ENCODE results near the gene ME1.
A peak's percentile ranks its signal among the peaks of the same experiment; 100 is the strongest.

The ME1 gene

GRCh38 chr6:83430611-83431544 lies at the start of gene ME1:
Gene ME1 (minus strand): TSS chr6:83431051. CDS start chr6:83430954, 97 bp downstream.
- Histone ChIP-seq H3K36me3 (ENCODE audit: control insufficient read depth, insufficient read depth, low read length) (no peaks in the 10 kb centered on the region), H3K4me3 (ENCODE audit: low read length) (peak within 1 kb of the TSS; percentile 45), H3K9ac (ENCODE audit: low read length) (peak within 1 kb of the TSS; percentile 85), H3K9me3 (ENCODE audit: control insufficient read depth, low read length) (no peaks in the 10 kb centered on the region), H3K27me3 (ENCODE audit: control insufficient read depth, insufficient read depth, low read length) (no peaks in the 10 kb centered on the region), H3K4me1 (ENCODE audit: control insufficient read depth, insufficient read depth, low read length) (peaks cover 15% of the 10 kb centered on the region)

- Histone ChIP-seq H3K9me3 (ENCODE audit: control insufficient read depth, low read length) (no peaks in the 10 kb centered on the region), H3K4me3 (ENCODE audit: low read length) (no peak overlapping the region), H3K36me3 (ENCODE audit: control insufficient read depth, insufficient read depth, low read length) (no peaks in the 10 kb centered on the region), H3K27me3 (ENCODE audit: control insufficient read depth, insufficient read depth, low read length) (no peaks in the 10 kb centered on the region), H3K9ac (ENCODE audit: low read length) (no peak overlapping the region), H3K4me1 (ENCODE audit: control insufficient read depth, insufficient read depth, low read length) (no peaks in the 10 kb centered on the region)
Observed at GRCh38 chr6:83480470-83480869, 49.6 kb upstream of the ME1 start.

GRCh38 chr6:83479389-83479788 lies 48.5 kb upstream of the ME1 start:
- no peaks in the 10 kb centered on the region for H3K9me3 ChIP-seq (ENCODE audit: control insufficient read depth, low read length)
- no peaks in the 10 kb centered on the region for H3K27me3 ChIP-seq (ENCODE audit: control insufficient read depth, insufficient read depth, low read length)
- H3K4me1 ChIP-seq (ENCODE audit: control insufficient read depth, insufficient read depth, low read length) = no peaks in the 10 kb centered on the region
- no peak overlapping the region for H3K9ac ChIP-seq (ENCODE audit: low read length)
- no peak overlapping the region for H3K4me3 ChIP-seq (ENCODE audit: low read length)
- no peaks in the 10 kb centered on the region for H3K36me3 ChIP-seq (ENCODE audit: control insufficient read depth, insufficient read depth, low read length)

DNA sequence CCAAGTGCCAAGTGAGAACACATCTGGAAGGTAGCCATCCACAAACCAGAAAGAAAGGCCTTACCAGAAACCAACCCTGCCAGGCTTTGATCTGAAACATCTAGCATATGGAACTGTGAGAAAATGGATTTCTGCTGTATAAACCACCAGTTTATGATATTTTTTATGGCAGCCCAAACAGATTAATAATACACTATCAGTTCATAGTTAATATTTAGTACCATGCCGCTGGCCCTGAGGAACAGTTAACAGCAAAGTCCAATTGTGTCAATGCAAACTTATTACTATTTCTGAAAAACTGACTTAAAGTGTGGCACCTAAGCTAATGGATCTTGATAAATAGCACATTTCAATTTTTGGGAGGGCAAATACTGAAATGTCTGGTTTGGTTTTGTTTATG lies 46.1 kb upstream of the ME1 start:
- Histone ChIP-seq H3K36me3 (ENCODE audit: control insufficient read depth, insufficient read depth, low read length) (no peaks in the 10 kb centered on the region), H3K4me3 (ENCODE audit: low read length) (no peak overlapping the region), H3K27me3 (ENCODE audit: control insufficient read depth, insufficient read depth, low read length) (no peaks in the 10 kb centered on the region), H3K9ac (ENCODE audit: low read length) (no peak overlapping the region), H3K4me1 (ENCODE audit: control insufficient read depth, insufficient read depth, low read length) (no peaks in the 10 kb centered on the region), H3K9me3 (ENCODE audit: control insufficient read depth, low read length) (no peaks in the 10 kb centered on the region)

GRCh38 chr6:83474309-83474708 lies 43.5 kb upstream of the ME1 start:
- Histone ChIP-seq H3K4me1 (ENCODE audit: control insufficient read depth, insufficient read depth, low read length) (no peaks in the 10 kb centered on the region), H3K4me3 (ENCODE audit: low read length) (no peak overlapping the region), H3K27me3 (ENCODE audit: control insufficient read depth, insufficient read depth, low read length) (no peaks in the 10 kb centered on the region), H3K36me3 (ENCODE audit: control insufficient read depth, insufficient read depth, low read length) (no peaks in the 10 kb centered on the region), H3K9ac (ENCODE audit: low read length) (no peak overlapping the region), H3K9me3 (ENCODE audit: control insufficient read depth, low read length) (no peaks in the 10 kb centered on the region)

DNA sequence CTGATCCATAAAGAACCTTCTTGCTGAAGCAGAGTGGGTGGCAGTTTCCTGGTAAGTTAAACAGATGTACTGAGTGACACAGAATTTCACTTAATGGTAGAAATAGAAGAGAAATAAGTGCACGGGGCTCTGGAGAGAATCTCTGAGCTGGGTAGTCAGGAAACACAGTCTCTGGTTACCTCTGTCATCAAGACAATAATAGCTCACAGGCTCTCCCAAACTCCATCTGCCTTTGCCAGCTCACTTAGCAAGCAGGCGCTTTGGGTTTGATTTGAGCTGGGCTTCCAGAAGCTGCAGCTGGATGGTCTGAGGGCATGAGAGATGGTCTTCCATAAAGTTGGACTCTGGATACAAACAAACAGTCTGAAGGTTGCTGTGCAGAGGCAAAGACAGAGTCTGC lies 41.9 kb upstream of the ME1 start:
- no peak overlapping the region for H3K9ac ChIP-seq (ENCODE audit: low read length)
- no peaks in the 10 kb centered on the region for H3K27me3 ChIP-seq (ENCODE audit: control insufficient read depth, insufficient read depth, low read length)
- H3K36me3 ChIP-seq (ENCODE audit: control insufficient read depth, insufficient read depth, low read length) = no peaks in the 10 kb centered on the region
- H3K9me3 ChIP-seq (ENCODE audit: control insufficient read depth, low read length) = no peaks in the 10 kb centered on the region
- H3K4me1 ChIP-seq (ENCODE audit: control insufficient read depth, insufficient read depth, low read length) = no peaks in the 10 kb centered on the region
- H3K4me3 ChIP-seq (ENCODE audit: low read length) = no peak overlapping the region

- no peaks in the 10 kb centered on the region for H3K27me3 ChIP-seq (ENCODE audit: control insufficient read depth, insufficient read depth, low read length)
- H3K4me1 ChIP-seq (ENCODE audit: control insufficient read depth, insufficient read depth, low read length) = no peaks in the 10 kb centered on the region
- H3K4me3 ChIP-seq (ENCODE audit: low read length) = no peak overlapping the region
- no peaks in the 10 kb centered on the region for H3K9me3 ChIP-seq (ENCODE audit: control insufficient read depth, low read length)
- no peak overlapping the region for H3K9ac ChIP-seq (ENCODE audit: low read length)
- H3K36me3 ChIP-seq (ENCODE audit: control insufficient read depth, insufficient read depth, low read length) = no peaks in the 10 kb centered on the region
Observed at GRCh38 chr6:83470587-83470986, 39.7 kb upstream of the ME1 start.

- no peaks in the 10 kb centered on the region for H3K36me3 ChIP-seq (ENCODE audit: control insufficient read depth, insufficient read depth, low read length)
- H3K27me3 ChIP-seq (ENCODE audit: control insufficient read depth, insufficient read depth, low read length) = no peaks in the 10 kb centered on the region
- H3K9ac ChIP-seq (ENCODE audit: low read length) = no peak overlapping the region
- H3K4me3 ChIP-seq (ENCODE audit: low read length) = no peak overlapping the region
- no peaks in the 10 kb centered on the region for H3K4me1 ChIP-seq (ENCODE audit: control insufficient read depth, insufficient read depth, low read length)
- no peaks in the 10 kb centered on the region for H3K9me3 ChIP-seq (ENCODE audit: control insufficient read depth, low read length)
Observed at GRCh38 chr6:83470001-83470400, 39.1 kb upstream of the ME1 start.

GRCh38 chr6:83467620-83468036 lies 36.8 kb upstream of the ME1 start:
- no peaks in the 10 kb centered on the region for H3K4me1 ChIP-seq (ENCODE audit: control insufficient read depth, insufficient read depth, low read length)
- no peaks in the 10 kb centered on the region for H3K36me3 ChIP-seq (ENCODE audit: control insufficient read depth, insufficient read depth, low read length)
- H3K4me3 ChIP-seq (ENCODE audit: low read length) = no peak overlapping the region
- no peak overlapping the region for H3K9ac ChIP-seq (ENCODE audit: low read length)
- H3K27me3 ChIP-seq (ENCODE audit: control insufficient read depth, insufficient read depth, low read length) = no peaks in the 10 kb centered on the region
- no peaks in the 10 kb centered on the region for H3K9me3 ChIP-seq (ENCODE audit: control insufficient read depth, low read length)

- H3K36me3 ChIP-seq (ENCODE audit: control insufficient read depth, insufficient read depth, low read length) = no peaks in the 10 kb centered on the region
- H3K9ac ChIP-seq (ENCODE audit: low read length) = no peak overlapping the region
- H3K4me3 ChIP-seq (ENCODE audit: low read length) = no peak overlapping the region
- H3K27me3 ChIP-seq (ENCODE audit: control insufficient read depth, insufficient read depth, low read length) = no peaks in the 10 kb centered on the region
- no peaks in the 10 kb centered on the region for H3K4me1 ChIP-seq (ENCODE audit: control insufficient read depth, insufficient read depth, low read length)
- H3K9me3 ChIP-seq (ENCODE audit: control insufficient read depth, low read length) = no peaks in the 10 kb centered on the region
Observed at GRCh38 chr6:83466328-83466727, 35.5 kb upstream of the ME1 start.

DNA sequence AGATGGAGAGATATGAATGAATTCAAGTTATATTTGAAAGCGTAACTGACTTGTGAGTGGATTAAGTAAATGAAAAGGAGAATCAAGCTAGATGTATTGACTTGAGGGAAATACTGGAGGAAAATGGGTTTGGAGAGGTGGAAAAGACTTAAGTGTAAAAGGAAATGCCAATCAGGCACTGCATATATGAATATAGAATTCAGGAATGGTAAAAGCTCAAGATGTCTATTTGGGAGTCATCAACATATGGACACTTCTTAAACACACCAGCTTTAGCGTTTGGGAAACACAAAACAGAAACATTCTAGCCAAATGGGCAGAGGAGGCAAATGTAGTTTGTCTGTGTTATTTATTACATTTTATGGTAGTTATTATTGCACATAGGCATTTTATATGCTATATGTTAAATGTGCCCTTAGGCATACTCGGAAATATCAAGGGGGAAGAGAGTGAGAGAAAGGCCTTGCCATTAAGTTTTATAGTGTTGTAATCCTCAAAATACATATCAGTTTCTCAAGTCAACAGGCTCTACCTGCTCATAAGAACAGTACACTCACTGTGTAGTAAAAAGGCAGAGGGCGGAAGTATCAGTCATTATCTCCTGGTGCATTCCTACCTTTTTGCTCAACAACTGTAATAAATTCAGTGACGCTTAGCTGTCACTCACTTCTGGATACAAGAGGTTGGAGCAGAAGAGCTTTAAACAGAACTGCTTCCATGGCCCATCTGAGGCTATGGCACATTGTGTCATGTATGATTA lies 33.7 kb upstream of the ME1 start:
- H3K36me3 ChIP-seq (ENCODE audit: control insufficient read depth, insufficient read depth, low read length) = no peaks in the 10 kb centered on the region
- H3K27me3 ChIP-seq (ENCODE audit: control insufficient read depth, insufficient read depth, low read length) = no peaks in the 10 kb centered on the region
- no peaks in the 10 kb centered on the region for H3K9me3 ChIP-seq (ENCODE audit: control insufficient read depth, low read length)
- H3K4me3 ChIP-seq (ENCODE audit: low read length) = no peak overlapping the region
- H3K9ac ChIP-seq (ENCODE audit: low read length) = no peak overlapping the region
- peaks cover 4% of the 10 kb centered on the region for H3K4me1 ChIP-seq (ENCODE audit: control insufficient read depth, insufficient read depth, low read length)

- Histone ChIP-seq H3K36me3 (ENCODE audit: control insufficient read depth, insufficient read depth, low read length) (no peaks in the 10 kb centered on the region), H3K4me1 (ENCODE audit: control insufficient read depth, insufficient read depth, low read length) (peaks cover 6% of the 10 kb centered on the region), H3K9ac (ENCODE audit: low read length) (no peak overlapping the region), H3K27me3 (ENCODE audit: control insufficient read depth, insufficient read depth, low read length) (no peaks in the 10 kb centered on the region), H3K9me3 (ENCODE audit: control insufficient read depth, low read length) (no peaks in the 10 kb centered on the region), H3K4me3 (ENCODE audit: low read length) (no peak overlapping the region)
Observed at GRCh38 chr6:83463886-83464285, 33.0 kb upstream of the ME1 start.
